Stimulated activated memory B cell treated with anti-CD40 and anti-IgM and Interleukin-4, amounts not matched to agents 10 μg/mL and 1 μg/mL and 100 μg/mL, for 72 hours (primary cell): ENCODE data around the gene PRKCH.
"Not testable (repeated sequence)": the region's sequence is repeated elsewhere in the genome, so short reads cannot be mapped to it uniquely, and the experiment has no call there.

ENCODE experiments used
- ATAC-seq: fragments of 150-1000 bp; cut with Tn5 transposase; 2 replicates; pipeline ENCODE4 v1.10.0; 2021
- H3K27ac Mint-ChIP-seq: one replicate; pipeline ENCODE4 v1.8.0; 2022; ENCODE audit warnings: mild to moderate bottlenecking, mixed read lengths
- H3K27me3 Mint-ChIP-seq: one replicate; pipeline ENCODE4 v1.8.0; 2022; ENCODE audit warnings: mixed read lengths
- H3K36me3 Mint-ChIP-seq: one replicate; pipeline ENCODE4 v1.8.0; 2022; ENCODE audit warnings: mixed read lengths
- H3K4me1 Mint-ChIP-seq: one replicate; pipeline ENCODE4 v1.8.0; 2022; ENCODE audit warnings: mixed read lengths
- H3K4me3 Mint-ChIP-seq: one replicate; pipeline ENCODE4 v1.8.0; 2022; ENCODE audit warnings: mild to moderate bottlenecking, moderate library complexity, mixed read lengths
- H3K9me3 Mint-ChIP-seq: one replicate; pipeline ENCODE4 v1.8.0; 2022; ENCODE audit warnings: mixed read lengths

The PRKCH gene

DNA sequence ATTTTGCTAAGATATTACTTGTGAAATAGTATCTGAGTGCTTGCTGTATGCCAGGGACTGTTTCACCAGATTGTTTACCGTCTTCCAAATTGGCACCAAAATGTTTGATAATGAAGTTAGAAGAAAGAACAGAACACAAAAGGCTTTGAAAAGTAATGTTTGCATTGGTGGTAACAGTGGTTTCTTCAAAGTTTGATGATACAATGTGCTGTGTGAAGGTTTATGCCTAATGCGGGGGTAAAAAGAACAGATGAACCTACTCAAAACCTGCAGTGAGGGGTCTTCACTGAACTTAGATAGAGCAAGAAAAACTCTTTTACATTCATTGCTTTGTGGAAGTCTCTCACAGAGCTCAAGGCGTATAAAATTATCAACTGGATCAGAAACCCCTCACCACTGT, 76.2 kb downstream of the PRKCH start:
- no peaks in the 10 kb centered on the region for H3K4me1 Mint-ChIP-seq
- ATAC-seq, result no peak
- H3K27me3 Mint-ChIP-seq, result peaks cover 49% of the 10 kb centered on the region
- no peak overlapping the region for H3K4me3 Mint-ChIP-seq
- no peak overlapping the region for H3K27ac Mint-ChIP-seq
- H3K9me3 Mint-ChIP-seq, result no peaks in the 10 kb centered on the region
- no peaks in the 10 kb centered on the region for H3K36me3 Mint-ChIP-seq

DNA sequence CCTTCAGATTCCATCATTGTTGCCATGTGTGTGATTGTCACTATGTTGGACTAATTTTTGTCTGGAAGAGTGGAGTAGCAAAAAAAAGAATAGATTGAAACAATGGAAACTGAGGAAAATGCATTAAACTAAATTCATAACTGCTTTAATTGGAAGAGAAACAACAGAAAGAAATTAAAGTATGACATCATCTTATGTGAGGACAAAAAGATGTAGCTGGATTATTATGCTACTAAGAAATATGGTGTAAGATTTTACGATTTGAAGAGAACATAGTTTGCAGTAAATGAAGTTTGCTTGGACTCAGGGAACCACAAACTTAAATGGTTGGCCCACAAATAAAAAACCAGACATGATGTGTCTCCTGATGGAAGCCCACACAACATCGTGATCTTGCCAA, 76.8 kb downstream of the PRKCH start:
- Mint-ChIP-seq H3K4me3 (no peak overlapping the region), H3K36me3 (no peaks in the 10 kb centered on the region), H3K27me3 (peaks cover 43% of the 10 kb centered on the region), H3K27ac (no peak overlapping the region), H3K9me3 (no peaks in the 10 kb centered on the region), H3K4me1 (no peaks in the 10 kb centered on the region)
- ATAC-seq, result no peak

DNA sequence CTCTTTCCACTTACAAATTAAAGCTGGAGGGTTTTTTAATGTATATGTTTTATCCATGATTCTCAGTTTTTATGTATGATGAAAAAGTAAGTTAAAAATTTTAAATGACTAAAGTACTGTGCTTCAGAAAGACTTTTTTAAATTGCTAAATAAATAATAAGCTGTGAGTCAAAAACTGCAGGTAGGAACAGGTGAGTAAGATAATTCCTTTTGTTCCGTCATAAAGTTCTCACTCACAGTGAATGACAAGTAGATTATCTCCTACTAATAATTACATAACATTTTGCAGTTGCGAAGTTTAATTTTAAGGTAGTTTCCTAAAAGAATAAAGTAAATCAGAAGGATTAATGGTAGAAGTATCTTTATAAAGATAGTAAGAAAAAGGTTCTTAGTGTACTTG, 78.0 kb downstream of the PRKCH start:
- H3K36me3 Mint-ChIP-seq, result no peaks in the 10 kb centered on the region
- ATAC-seq, result no peak
- H3K4me1 Mint-ChIP-seq, result no peaks in the 10 kb centered on the region
- peaks cover 32% of the 10 kb centered on the region for H3K27me3 Mint-ChIP-seq
- no peaks in the 10 kb centered on the region for H3K9me3 Mint-ChIP-seq
- no peak overlapping the region for H3K4me3 Mint-ChIP-seq
- no peak overlapping the region for H3K27ac Mint-ChIP-seq

DNA sequence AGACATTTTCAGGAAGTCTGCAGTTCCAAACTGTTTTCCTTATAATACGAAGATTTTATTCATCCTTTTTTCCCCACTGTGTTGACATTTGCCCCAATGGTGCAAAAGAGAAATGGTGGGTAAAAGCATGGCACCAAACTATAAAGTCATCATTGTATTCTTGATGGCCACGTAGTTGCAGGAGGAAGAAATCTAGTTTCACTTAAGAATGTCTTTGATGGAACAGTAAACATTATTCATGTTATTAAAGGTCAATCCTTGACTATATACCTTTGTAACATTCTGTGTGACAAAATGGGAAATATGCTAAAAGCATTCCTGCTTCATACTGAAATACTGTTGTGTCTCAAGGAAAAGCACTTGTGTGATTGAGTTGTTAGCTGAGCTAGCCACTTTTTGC, 80.1 kb downstream of the PRKCH start:
- Mint-ChIP-seq H3K4me3 (no peak overlapping the region), H3K9me3 (no peaks in the 10 kb centered on the region), H3K36me3 (no peaks in the 10 kb centered on the region), H3K4me1 (no peaks in the 10 kb centered on the region), H3K27ac (no peak overlapping the region), H3K27me3 (peaks cover 23% of the 10 kb centered on the region)
- ATAC-seq, result no peak

DNA sequence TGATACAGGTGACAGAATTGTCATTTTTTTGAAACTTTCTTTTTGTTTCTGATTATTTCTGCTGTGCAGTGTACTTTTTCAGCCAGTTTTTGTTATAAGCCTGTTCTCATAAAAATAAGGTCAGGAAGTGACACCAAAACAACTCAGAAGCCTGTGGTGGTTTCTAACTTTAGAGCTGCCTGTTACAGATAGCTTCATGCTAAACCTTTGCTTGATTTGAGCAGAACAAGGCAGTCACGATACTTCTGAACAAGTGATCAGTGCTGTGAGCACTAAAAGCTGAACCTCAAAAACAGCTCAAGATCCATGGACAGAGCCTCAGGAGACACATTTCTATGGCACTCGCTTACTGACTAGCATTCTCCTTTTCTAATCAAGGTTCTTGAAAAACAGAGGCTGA, 82.0 kb downstream of the PRKCH start:
- H3K27ac Mint-ChIP-seq, result no peak overlapping the region
- H3K36me3 Mint-ChIP-seq, result no peaks in the 10 kb centered on the region
- H3K4me3 Mint-ChIP-seq, result no peak overlapping the region
- H3K27me3 Mint-ChIP-seq, result peaks cover 5% of the 10 kb centered on the region
- H3K4me1 Mint-ChIP-seq, result no peaks in the 10 kb centered on the region
- ATAC-seq, result no peak
- no peaks in the 10 kb centered on the region for H3K9me3 Mint-ChIP-seq

DNA sequence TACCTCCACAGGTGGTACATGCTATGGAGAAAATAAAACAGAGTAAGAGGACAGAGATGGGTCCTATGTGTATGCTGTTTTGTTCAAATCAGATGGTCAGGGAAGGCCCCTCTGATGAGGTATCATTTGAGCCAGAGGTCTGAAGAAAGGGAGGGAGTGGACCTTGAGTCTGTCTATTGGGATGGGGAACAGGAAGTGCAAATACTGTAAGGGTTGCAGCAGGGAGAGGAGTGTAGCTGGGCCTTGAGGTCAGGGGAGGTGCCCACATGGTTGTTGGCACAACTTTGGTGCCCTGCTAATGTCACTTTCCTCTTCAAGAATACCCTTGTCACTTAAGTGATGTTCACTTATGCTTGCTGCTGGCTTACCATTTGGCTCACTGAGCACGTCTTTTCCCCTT, 83.3 kb downstream of the PRKCH start:
- H3K27me3 Mint-ChIP-seq, result no peaks in the 10 kb centered on the region
- ATAC-seq, result no peak
- no peaks in the 10 kb centered on the region for H3K9me3 Mint-ChIP-seq
- no peak overlapping the region for H3K4me3 Mint-ChIP-seq
- H3K4me1 Mint-ChIP-seq, result no peaks in the 10 kb centered on the region
- no peak overlapping the region for H3K27ac Mint-ChIP-seq
- H3K36me3 Mint-ChIP-seq, result no peaks in the 10 kb centered on the region

DNA sequence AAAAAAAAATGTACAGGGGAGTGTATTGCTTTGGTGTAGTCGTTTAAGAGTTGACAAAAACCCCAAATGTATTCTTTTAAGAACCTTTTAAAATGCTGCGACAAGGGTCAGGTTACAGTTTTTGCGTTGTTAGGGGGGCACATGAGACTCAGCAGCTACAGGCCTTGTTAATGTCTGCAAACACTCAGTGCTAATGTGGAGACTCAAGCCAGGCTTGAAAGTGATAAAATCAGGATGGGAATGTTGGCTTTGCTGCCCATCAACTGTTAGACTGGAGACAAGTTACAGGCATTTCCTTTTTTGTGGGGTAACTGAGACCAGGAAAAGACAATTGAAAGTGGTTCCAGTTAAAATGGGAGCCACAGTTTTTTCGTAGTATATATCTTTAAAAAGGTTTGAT, 84.8 kb downstream of the PRKCH start:
- Mint-ChIP-seq H3K36me3 (no peaks in the 10 kb centered on the region), H3K27ac (no peak overlapping the region), H3K9me3 (no peaks in the 10 kb centered on the region), H3K4me3 (no peak overlapping the region), H3K27me3 (no peaks in the 10 kb centered on the region), H3K4me1 (no peaks in the 10 kb centered on the region)
- ATAC-seq, result no peak

DNA sequence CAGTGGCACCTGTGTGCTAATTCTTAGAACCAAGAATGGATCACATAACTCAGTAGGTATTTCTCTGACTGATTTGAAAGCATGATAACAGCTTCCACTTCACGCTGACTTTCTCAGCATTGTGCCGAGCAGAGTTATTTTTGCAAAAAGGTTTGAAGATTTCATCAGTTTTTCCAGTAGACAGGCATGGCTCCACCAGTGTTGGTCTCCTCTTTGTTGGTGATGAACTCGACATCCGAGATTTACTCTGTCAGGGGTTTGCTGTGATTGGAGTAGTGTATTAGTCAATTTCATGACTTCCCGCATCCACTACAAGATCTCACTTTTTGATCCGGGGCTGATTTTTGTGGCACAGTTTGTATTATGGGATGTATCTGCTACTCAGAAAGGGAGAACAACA, 85.3 kb downstream of the PRKCH start:
- Mint-ChIP-seq H3K4me3 (no peak overlapping the region), H3K27me3 (no peaks in the 10 kb centered on the region), H3K9me3 (no peaks in the 10 kb centered on the region), H3K27ac (no peak overlapping the region), H3K4me1 (no peaks in the 10 kb centered on the region), H3K36me3 (no peaks in the 10 kb centered on the region)
- no peak for ATAC-seq

DNA sequence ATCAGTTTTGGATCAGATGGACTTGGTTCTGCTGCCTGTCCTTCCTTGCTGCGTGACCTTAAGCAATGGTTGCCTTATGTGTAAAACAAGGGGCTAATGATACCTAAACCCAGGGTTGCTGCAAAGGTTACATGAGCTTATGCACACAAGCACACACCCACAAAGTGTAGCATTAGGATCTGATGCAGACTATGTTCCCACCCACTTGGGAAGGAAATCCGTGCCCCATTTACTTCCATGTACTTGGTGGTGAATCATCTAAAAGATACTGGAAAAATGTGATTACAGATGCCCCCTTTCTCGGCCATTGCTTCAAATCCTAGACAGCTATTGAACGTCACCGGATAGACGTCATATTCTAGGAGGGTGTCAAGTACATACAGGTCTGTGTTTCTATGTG, 87.1 kb downstream of the PRKCH start:
- Mint-ChIP-seq H3K9me3 (no peaks in the 10 kb centered on the region), H3K4me1 (no peaks in the 10 kb centered on the region), H3K27ac (no peak overlapping the region), H3K36me3 (no peaks in the 10 kb centered on the region), H3K4me3 (no peak overlapping the region), H3K27me3 (no peaks in the 10 kb centered on the region)
- no peak for ATAC-seq

DNA sequence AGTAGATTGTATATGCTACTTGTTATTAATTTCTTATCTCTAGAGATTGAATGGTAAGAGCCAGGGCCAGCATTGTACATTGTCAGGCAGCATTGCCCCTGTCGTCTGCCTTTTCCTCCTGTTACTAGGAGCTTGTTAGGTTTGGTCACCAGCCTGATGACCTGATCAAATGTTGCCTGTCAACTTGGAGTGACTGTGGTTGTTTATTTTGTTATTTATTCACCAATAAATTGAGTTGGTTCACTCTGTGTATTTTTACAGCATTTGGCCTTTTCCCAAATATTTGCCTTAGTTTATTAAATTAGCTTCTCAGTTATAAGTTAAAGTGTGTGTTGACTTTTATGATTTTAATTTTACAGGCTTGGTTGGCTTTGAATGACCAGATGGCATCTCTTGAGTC, 88.4 kb downstream of the PRKCH start:
- Mint-ChIP-seq H3K4me1 (no peaks in the 10 kb centered on the region), H3K27ac (no peak overlapping the region), H3K9me3 (no peaks in the 10 kb centered on the region), H3K4me3 (no peak overlapping the region), H3K27me3 (no peaks in the 10 kb centered on the region), H3K36me3 (no peaks in the 10 kb centered on the region)
- no peak for ATAC-seq

DNA sequence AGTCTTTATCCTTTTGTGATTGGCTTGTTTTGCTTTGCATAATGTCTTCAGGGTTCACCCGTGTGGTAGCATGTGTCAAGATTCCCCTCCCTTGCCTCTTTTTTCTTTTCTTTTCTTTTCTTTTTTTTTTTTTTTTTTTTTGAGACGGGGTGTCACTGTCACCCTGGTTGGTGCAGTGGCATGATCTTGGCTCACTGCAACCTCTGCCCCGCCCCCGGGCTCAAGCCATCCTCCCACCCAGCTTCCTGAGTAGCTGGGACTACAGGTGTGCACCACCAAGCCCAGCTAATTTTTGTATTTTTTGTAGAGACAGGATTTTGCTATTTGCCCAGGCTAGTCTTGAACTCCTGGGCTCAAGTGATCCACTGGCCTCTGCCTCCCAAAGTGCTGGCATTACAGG, 94.6 kb downstream of the PRKCH start:
- H3K36me3 Mint-ChIP-seq, H3K27ac Mint-ChIP-seq, H3K9me3 Mint-ChIP-seq, H3K4me3 Mint-ChIP-seq, H3K27me3 Mint-ChIP-seq, H3K4me1 Mint-ChIP-seq, ATAC-seq: not testable (repeated sequence)

DNA sequence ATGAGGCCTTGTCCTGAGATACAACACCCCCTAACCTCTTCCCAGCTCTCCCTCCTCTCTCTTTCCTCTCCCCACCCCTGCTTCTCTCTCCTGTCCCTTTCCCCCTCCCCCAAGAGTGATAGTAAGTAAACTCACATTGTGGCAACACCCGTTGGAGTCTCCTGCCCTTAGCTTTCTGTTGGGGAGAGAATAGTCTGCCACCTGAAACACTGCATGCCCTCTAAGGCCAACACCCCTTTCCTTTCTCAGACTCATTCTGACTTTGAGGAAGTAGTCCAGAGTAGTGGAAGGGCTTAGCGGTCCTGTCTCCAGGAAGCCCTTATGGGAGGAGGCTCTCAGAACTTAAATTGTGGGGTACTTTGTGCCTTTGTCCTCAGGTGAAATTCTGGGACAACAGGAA, 95.2 kb downstream of the PRKCH start:
- no peak overlapping the region for H3K27ac Mint-ChIP-seq
- ATAC-seq, result no peak
- H3K9me3 Mint-ChIP-seq, result no peaks in the 10 kb centered on the region
- H3K27me3 Mint-ChIP-seq, result no peaks in the 10 kb centered on the region
- no peak overlapping the region for H3K4me3 Mint-ChIP-seq
- no peaks in the 10 kb centered on the region for H3K36me3 Mint-ChIP-seq
- H3K4me1 Mint-ChIP-seq, result peaks cover 5% of the 10 kb centered on the region

DNA sequence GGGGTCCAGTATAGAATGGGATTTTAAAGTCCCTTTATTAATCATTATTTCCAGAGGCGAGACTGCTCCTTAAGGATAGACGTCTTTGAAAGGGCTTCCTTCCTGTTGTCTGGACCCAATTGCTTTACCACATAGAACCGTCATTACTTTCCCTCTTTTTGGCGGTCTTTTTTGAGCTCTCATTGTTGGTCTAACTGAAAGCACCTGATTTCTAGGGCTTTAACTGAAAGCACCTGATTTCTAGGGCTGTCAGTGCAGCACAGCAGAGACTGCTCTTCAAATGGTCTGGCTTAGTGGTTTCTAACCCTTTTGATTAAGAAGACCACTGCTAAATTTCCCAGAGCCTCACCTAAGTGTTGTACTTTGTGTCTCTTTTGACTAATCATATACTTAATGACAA, 95.8 kb downstream of the PRKCH start:
- no peak for ATAC-seq
- Mint-ChIP-seq H3K27ac (no peak overlapping the region), H3K27me3 (no peaks in the 10 kb centered on the region), H3K36me3 (no peaks in the 10 kb centered on the region), H3K9me3 (no peaks in the 10 kb centered on the region), H3K4me3 (no peak overlapping the region), H3K4me1 (peaks cover 5% of the 10 kb centered on the region)

DNA sequence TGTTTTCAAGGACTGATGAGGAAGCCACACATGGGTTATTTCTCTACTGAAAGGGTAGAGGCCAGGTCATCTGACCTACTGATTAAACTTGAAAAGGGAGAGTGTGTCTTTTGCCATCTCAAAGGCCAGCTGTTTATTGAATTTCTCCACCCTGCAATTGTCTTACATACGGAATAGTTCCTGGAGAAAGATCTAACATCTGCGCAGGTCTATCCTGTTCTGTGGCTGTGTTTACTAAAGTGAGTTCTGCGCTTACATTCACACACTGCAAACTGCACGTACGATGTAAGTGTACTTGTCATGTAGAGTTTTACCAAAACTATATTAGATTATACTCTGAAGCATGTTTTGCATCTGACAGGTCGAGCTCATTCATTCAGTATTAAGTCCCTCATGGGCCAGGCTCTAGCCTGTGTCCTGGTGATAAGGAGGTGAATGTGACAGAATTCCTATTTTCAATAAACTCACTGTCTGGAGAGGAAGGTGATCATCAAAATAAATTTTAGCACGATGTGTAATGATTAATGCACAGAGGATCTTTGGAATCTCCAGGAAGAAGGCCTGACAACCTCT, 96.6 kb downstream of the PRKCH start:
- no peak overlapping the region for H3K4me3 Mint-ChIP-seq
- H3K27me3 Mint-ChIP-seq, result no peaks in the 10 kb centered on the region
- H3K27ac Mint-ChIP-seq, result no peak overlapping the region
- no peak for ATAC-seq
- H3K9me3 Mint-ChIP-seq, result no peaks in the 10 kb centered on the region
- H3K4me1 Mint-ChIP-seq, result peaks cover 5% of the 10 kb centered on the region
- H3K36me3 Mint-ChIP-seq, result no peaks in the 10 kb centered on the region

DNA sequence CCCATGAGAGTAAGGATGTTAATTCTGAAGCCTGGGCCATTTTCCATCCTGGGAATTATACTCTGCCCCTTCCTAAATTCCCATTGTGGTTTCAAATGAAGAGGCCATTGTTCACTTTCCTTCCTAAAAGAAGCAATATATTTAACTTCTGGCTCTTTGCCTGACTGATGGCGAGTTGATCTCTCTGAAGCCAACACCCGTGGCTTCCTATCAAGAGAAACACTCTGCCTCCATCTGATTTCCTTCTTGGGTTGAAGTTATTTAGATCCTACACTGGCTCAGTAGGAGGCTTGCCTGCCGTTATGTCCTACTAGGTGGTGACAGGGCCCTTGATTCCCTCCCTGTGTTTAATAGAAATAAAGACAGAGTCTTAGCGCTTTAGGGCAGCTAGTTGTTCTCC, 97.4 kb downstream of the PRKCH start:
- no peak for ATAC-seq
- Mint-ChIP-seq H3K27ac (no peak overlapping the region), H3K9me3 (peaks cover 3% of the 10 kb centered on the region), H3K4me3 (no peak overlapping the region), H3K4me1 (peaks cover 5% of the 10 kb centered on the region), H3K27me3 (peaks cover 2% of the 10 kb centered on the region), H3K36me3 (no peaks in the 10 kb centered on the region)

DNA sequence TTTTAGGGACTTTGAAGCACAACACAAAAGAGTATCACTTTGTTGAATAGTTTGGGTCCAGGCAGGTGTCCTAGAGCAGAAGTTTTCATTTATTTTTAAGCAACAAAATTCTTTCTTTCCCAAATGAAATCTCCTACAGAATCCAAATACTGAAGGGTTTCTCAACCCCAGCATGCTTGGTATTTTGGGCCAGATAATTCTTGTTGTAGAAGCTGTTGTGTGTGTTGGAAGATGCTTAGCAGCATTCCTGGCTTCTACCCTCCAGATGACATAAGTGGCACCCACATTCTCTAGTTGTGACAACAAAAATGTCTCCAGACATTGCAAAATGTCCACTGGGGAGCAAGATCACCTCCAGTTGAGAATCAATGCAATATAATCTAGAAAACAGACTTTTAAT, 97.8 kb downstream of the PRKCH start:
- Mint-ChIP-seq H3K27me3 (peaks cover 6% of the 10 kb centered on the region), H3K4me3 (no peak overlapping the region), H3K9me3 (peaks cover 6% of the 10 kb centered on the region), H3K36me3 (peaks cover 4% of the 10 kb centered on the region), H3K27ac (no peak overlapping the region), H3K4me1 (peaks cover 5% of the 10 kb centered on the region)
- no peak for ATAC-seq

DNA sequence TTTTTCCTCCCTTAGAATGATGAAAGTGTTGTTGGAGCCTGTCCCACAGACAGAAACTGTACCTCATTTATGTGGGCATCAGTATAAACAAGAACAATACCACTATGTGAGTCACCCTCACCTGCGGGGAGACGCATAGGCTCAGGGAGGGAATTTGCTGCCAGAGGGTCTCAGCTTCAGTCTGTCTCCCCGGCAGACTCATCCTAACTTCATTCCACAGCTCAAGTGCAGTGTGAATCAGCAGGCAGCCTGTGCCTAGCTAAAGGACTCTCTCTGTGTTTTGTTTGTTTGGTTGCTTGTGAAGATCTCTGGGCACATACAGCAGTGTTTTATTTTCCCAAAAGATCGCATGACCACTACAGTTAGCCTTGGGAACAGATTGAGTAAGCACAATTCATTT, 98.9 kb downstream of the PRKCH start:
- peaks cover 10% of the 10 kb centered on the region for H3K27me3 Mint-ChIP-seq
- peaks cover 5% of the 10 kb centered on the region for H3K4me1 Mint-ChIP-seq
- H3K4me3 Mint-ChIP-seq, result no peak overlapping the region
- no peak overlapping the region for H3K27ac Mint-ChIP-seq
- H3K9me3 Mint-ChIP-seq, result peaks cover 8% of the 10 kb centered on the region
- no peak for ATAC-seq
- H3K36me3 Mint-ChIP-seq, result peaks cover 6% of the 10 kb centered on the region
